Stromal cell of bone marrow (primary cell): ENCODE results near the gene ELL3.
A peak's percentile ranks its signal among the peaks of the same experiment; 100 is the strongest.
"Not testable (repeated sequence)": the region's sequence is repeated elsewhere in the genome, so short reads cannot be mapped to it uniquely, and the experiment has no call there.

Source experiments
- DNase-seq: peaks from one replicate; pipeline ENCODE4 v3.0.0-alpha.2; 2012; ENCODE audit warnings: low read depth

Gene ELL3

GRCh38 chr15:43776718-43777266 lies at the start of gene ELL3:
ELL3 (minus strand) TSS chr15:43776966; CDS start chr15:43776901, 65 bp downstream.
- DNase-seq: peak; percentile 44

GRCh38 chr15:43826029-43826507 lies 49.3 kb upstream of the ELL3 start:
- no peak for DNase-seq

- not testable (repeated sequence) for DNase-seq
Observed at GRCh38 chr15:43825305-43825704, 48.5 kb upstream of the ELL3 start.

- peak; percentile 95 for DNase-seq
Observed at GRCh38 chr15:43824302-43825246, 47.8 kb upstream of the ELL3 start, which contains the start of gene MFAP1. MFAP1 (minus strand) TSS chr15:43824690; CDS start chr15:43824569, 121 bp downstream.

GRCh38 chr15:43821505-43821904 lies 44.7 kb upstream of the ELL3 start:
- DNase-seq: no peak

GRCh38 chr15:43815064-43815463 lies 38.3 kb upstream of the ELL3 start:
- DNase-seq: not testable (repeated sequence)

GRCh38 chr15:43808960-43809678 lies 32.4 kb upstream of the ELL3 start:
- DNase-seq: no peak

GRCh38 chr15:43808435-43808950 lies 31.7 kb upstream of the ELL3 start:
- DNase-seq: no peak

GRCh38 chr15:43802676-43803075 lies 25.9 kb upstream of the ELL3 start:
- not testable (repeated sequence) for DNase-seq

GRCh38 chr15:43800286-43801141 lies 23.7 kb upstream of the ELL3 start, which contains the start of gene HYPK:
HYPK (plus strand) TSS chr15:43800599; CDS start chr15:43800623, 24 bp downstream.
- DNase-seq: peak; percentile 82

- no peak for DNase-seq
Observed at GRCh38 chr15:43799945-43800285, 23.1 kb upstream of the ELL3 start, which contains the start of gene SERINC4. SERINC4 (minus strand) TSS chr15:43800220; CDS start chr15:43799986, 234 bp downstream.

GRCh38 chr15:43799209-43799944 lies 22.6 kb upstream of the ELL3 start:
- no peak for DNase-seq

GRCh38 chr15:43796566-43796965 lies 19.8 kb upstream of the ELL3 start:
- no peak for DNase-seq

GRCh38 chr15:43795997-43796396 lies 19.2 kb upstream of the ELL3 start:
- DNase-seq: no peak

- no peak for DNase-seq
Observed at GRCh38 chr15:43795197-43795596, 18.4 kb upstream of the ELL3 start.

- peak; percentile 60 for DNase-seq
Observed at GRCh38 chr15:43794269-43795037, 17.7 kb upstream of the ELL3 start.

- no peak for DNase-seq
Observed at GRCh38 chr15:43793647-43794046, 16.9 kb upstream of the ELL3 start.

- peak; percentile 30 for DNase-seq
Observed at GRCh38 chr15:43792761-43793476, 16.2 kb upstream of the ELL3 start.
